H9 (cell line): ENCODE measurements around the gene LRTM2. TPM values are rescaled to one million over a fixed set of nuclear protein-coding genes. Genes with fewer than 3 reads are reported as not detected.

Source experiments
- DNase-seq: peaks from one replicate; pipeline ENCODE4 v3.0.0-alpha.2; 2017
- H2AFZ ChIP-seq: one replicate; pipeline ENCODE4 v1.6.1; 2013; ENCODE audit warnings: mild to moderate bottlenecking, low read length, control low read depth, moderate library complexity
- H2AK5ac ChIP-seq: 2 replicates; pipeline ENCODE4 v1.6.1; 2013; ENCODE audit warnings: low read length, control low read depth, mixed read lengths; ENCODE audit not compliant: insufficient read length
- H2BK120ac ChIP-seq: one replicate; pipeline ENCODE4 v1.6.1; 2013; ENCODE audit warnings: low read depth, mild to moderate bottlenecking, low read length, control low read depth, inconsistent platforms; ENCODE audit not compliant: poor library complexity, severe bottlenecking
- H2BK12ac ChIP-seq: 2 replicates; pipeline ENCODE4 v1.6.1; 2013; ENCODE audit warnings: low read length, control low read depth, mixed read lengths, low read depth; ENCODE audit not compliant: insufficient read length
- H2BK15ac ChIP-seq: 2 replicates; pipeline ENCODE4 v1.6.1; 2013; ENCODE audit warnings: low read depth, low read length, control low read depth
- H2BK20ac ChIP-seq: one replicate; pipeline ENCODE4 v1.6.1; 2013; ENCODE audit warnings: low read depth, mild to moderate bottlenecking, low read length, control low read depth, inconsistent platforms; ENCODE audit not compliant: poor library complexity, severe bottlenecking
- H2BK5ac ChIP-seq: 2 replicates; pipeline ENCODE4 v1.6.1; 2013; ENCODE audit warnings: low read length, control low read depth, mixed read lengths; ENCODE audit not compliant: insufficient read length
- H3K14ac ChIP-seq: 2 replicates; pipeline ENCODE4 v1.6.1; 2013; ENCODE audit warnings: low read length, control low read depth; ENCODE audit not compliant: insufficient read depth
- H3K18ac ChIP-seq: 2 replicates; pipeline ENCODE4 v1.6.1; 2013; ENCODE audit warnings: low read depth, mild to moderate bottlenecking, mixed read lengths, low read length, control low read depth; ENCODE audit not compliant: insufficient read length
- H3K23ac ChIP-seq: 2 replicates; pipeline ENCODE4 v1.6.1; 2013; ENCODE audit warnings: low read length, control low read depth, mixed read lengths, low read depth; ENCODE audit not compliant: insufficient read length
- H3K23me2 ChIP-seq: 2 replicates; pipeline ENCODE4 v1.6.1; 2013; ENCODE audit warnings: low read depth, mild to moderate bottlenecking, mixed read lengths, low read length, control low read depth; ENCODE audit not compliant: insufficient read length, poor library complexity, severe bottlenecking
- H3K27ac ChIP-seq: 2 replicates; pipeline ENCODE4 v1.5.1; 2013; ENCODE audit warnings: low read length, control low read depth, mixed read lengths, low read depth; ENCODE audit not compliant: insufficient read length
- H3K27me3 ChIP-seq: 2 replicates; pipeline ENCODE4 v1.6.1; 2013; ENCODE audit warnings: low read length, control low read depth, inconsistent platforms; ENCODE audit not compliant: insufficient read depth
- H3K4ac ChIP-seq: 2 replicates; pipeline ENCODE4 v1.6.1; 2013; ENCODE audit warnings: low read depth, mild to moderate bottlenecking, control low read depth, inconsistent platforms, low read length, moderate library complexity
- H3K4me1 ChIP-seq: 2 replicates; pipeline ENCODE4 v1.6.1; 2013; ENCODE audit warnings: low read length, control low read depth, inconsistent platforms; ENCODE audit not compliant: insufficient read depth
- H3K4me2 ChIP-seq: 2 replicates; pipeline ENCODE4 v1.6.1; 2013; ENCODE audit warnings: low read length, control low read depth, mixed read lengths; ENCODE audit not compliant: insufficient read length, insufficient read depth
- H3K56ac ChIP-seq: 2 replicates; pipeline ENCODE4 v1.6.1; 2013; ENCODE audit warnings: low read depth, mild to moderate bottlenecking, mixed read lengths, low read length, control low read depth; ENCODE audit not compliant: insufficient read length
- H3K79me1 ChIP-seq: 2 replicates; pipeline ENCODE4 v1.6.1; 2013; ENCODE audit warnings: low read depth, mild to moderate bottlenecking, moderate library complexity, low read length, control low read depth, inconsistent platforms; ENCODE audit not compliant: insufficient read depth, poor library complexity, severe bottlenecking
- H3K79me2 ChIP-seq: 2 replicates; pipeline ENCODE4 v1.6.1; 2013; ENCODE audit warnings: low read length, control low read depth, inconsistent platforms; ENCODE audit not compliant: insufficient read depth
- H3K9ac ChIP-seq: 2 replicates; pipeline ENCODE4 v1.6.1; 2013; ENCODE audit warnings: low read length, control low read depth, mixed read lengths; ENCODE audit not compliant: insufficient read length; ENCODE audit errors: extremely low read depth
- H3K9me3 ChIP-seq: one replicate; pipeline ENCODE4 v1.6.1; 2013; ENCODE audit warnings: low read depth, low read length, inconsistent platforms; ENCODE audit not compliant: control insufficient read depth
- H3T11ph ChIP-seq: one replicate; pipeline ENCODE4 v1.6.1; 2013; ENCODE audit warnings: mild to moderate bottlenecking, low read length, control low read depth, inconsistent platforms
- H4K20me1 ChIP-seq: one replicate; pipeline ENCODE4 v1.6.1; 2013; ENCODE audit not compliant: control insufficient read depth, insufficient read length, insufficient read depth
- H4K5ac ChIP-seq: 2 replicates; pipeline ENCODE4 v1.6.1; 2013; ENCODE audit warnings: low read depth, mild to moderate bottlenecking, mixed read lengths, low read length, control low read depth; ENCODE audit not compliant: insufficient read length
- H4K8ac ChIP-seq: replicated peaks from 2 replicates; pipeline ENCODE4 v1.6.1; 2013; ENCODE audit warnings: low read length, control low read depth, mixed read lengths, low read depth; ENCODE audit not compliant: insufficient read length
- H4K91ac ChIP-seq: 2 replicates; pipeline ENCODE4 v1.6.1; 2013; ENCODE audit warnings: low read depth, mild to moderate bottlenecking, moderate library complexity, mixed read lengths, low read length, control low read depth; ENCODE audit not compliant: insufficient read length
- H3K27ac Mint-ChIP-seq, 3 experiments: 2 replicates in 2 of 3; 3 replicates in 1 of 3; pipeline ENCODE4 v1.8.0; 2020 to 2021; ENCODE audit warnings: mixed read lengths in 3 of 3, mild to moderate bottlenecking in 1 of 3, moderate library complexity in 1 of 3
- H3K27me3 Mint-ChIP-seq: 2 replicates; pipeline ENCODE4 v1.8.0; 2021; ENCODE audit warnings: low read depth, mild to moderate bottlenecking, moderate library complexity, mixed read lengths
- H3K36me3 Mint-ChIP-seq, 3 experiments: 2 replicates in 2 of 3; 3 replicates in 1 of 3; pipeline ENCODE4 v1.8.0; 2020 to 2021; ENCODE audit warnings: low read depth in 3 of 3, mixed read lengths in 3 of 3; ENCODE audit not compliant: insufficient read depth in 1 of 3
- H3K4me1 Mint-ChIP-seq, 2 experiments: 2 replicates each; pipeline ENCODE4 v1.8.0; 2020; ENCODE audit warnings: mixed read lengths in 2 of 2
- H3K4me3 Mint-ChIP-seq, 2 experiments: 2 replicates in 1 of 2; 3 replicates in 1 of 2; pipeline ENCODE4 v1.8.0; 2020 to 2021; ENCODE audit warnings: mild to moderate bottlenecking in 2 of 2, mixed read lengths in 2 of 2, moderate library complexity in 1 of 2
- H3K9me3 Mint-ChIP-seq, 2 experiments: 2 replicates in 1 of 2; 3 replicates in 1 of 2; pipeline ENCODE4 v1.8.0; 2020; ENCODE audit warnings: mild to moderate bottlenecking in 2 of 2, mixed read lengths in 2 of 2, moderate library complexity in 1 of 2
- CTCF ChIP-seq: fragments of 200-600 bp; sonication (generic); conservative IDR thresholded peaks from 3 replicates; pipeline ENCODE4 v1.8.0; 2021; ENCODE audit warnings: antibody characterized with exemption, mild to moderate bottlenecking
- WGBS: extraction: QIAGEN DNeasy Blood & Tissue Kit; methylation state at CpG from one replicate; pipeline ENCODE4 v1.1.7; 2013; ENCODE audit warnings: missing lambda C conversion rate, low lambda C conversion rate, mixed read lengths; ENCODE audit not compliant: insufficient read length; ENCODE audit errors: extremely low coverage; 5-methylcytosine and 5-hydroxymethylcytosine counted together
- total RNA-seq: library from RNA; stranded (reverse); gene quantifications from 2 replicates; pipeline ENCODE4 v1.2.1, GENCODE V29; 2021

The LRTM2 gene
- total RNA-seq, 1 experiment from 2014 or later: not detected

DNA sequence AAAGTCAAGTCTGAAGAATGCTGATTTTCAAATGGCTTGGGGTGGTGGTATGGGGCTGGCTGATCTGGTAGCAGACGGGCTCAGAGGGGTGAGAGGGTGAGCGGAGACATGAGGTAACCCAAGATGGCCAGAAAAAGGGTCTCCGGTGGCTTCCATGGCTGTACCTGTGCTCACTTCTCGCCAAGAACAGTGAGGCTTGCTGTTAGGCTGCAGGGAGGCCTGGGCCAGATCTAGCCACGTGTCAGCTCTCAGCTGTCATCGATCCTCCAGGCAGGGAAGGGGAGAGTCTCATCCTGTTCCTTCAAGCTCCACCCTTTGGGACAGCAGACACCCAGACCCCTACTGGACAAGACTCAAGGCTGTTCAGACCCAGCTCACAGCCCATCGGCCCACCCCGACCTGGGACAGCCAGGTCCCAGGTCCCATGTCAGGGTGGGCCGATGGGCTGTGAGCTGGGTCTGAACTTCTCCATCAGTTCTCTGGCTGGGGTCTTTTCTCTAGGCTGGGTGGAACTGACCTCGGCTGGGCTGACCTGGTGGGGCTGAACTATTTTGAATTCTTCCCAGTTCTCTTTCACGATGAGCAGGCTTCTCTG is 9.0 kb downstream of the LRTM2 start:
- Histone ChIP-seq H3K4ac (no peak overlapping the region), H2BK12ac (no peak overlapping the region), H3K79me1 (no peaks in the 10 kb centered on the region), H4K91ac (no peak overlapping the region), H2BK15ac (no peak overlapping the region), H4K20me1 (no peaks in the 10 kb centered on the region), H3K56ac (no peak overlapping the region), H3K4me2 (no peak overlapping the region), H2BK5ac (no peak overlapping the region), H2BK120ac (no peak overlapping the region), H4K8ac (no peak overlapping the region), H3K9me3 (no peaks in the 10 kb centered on the region), H3K79me2 (no peaks in the 10 kb centered on the region), H3K23me2 (no peaks in the 10 kb centered on the region), H3K18ac (no peak overlapping the region), H3K9ac (no peak overlapping the region), H3K27ac (no peak overlapping the region), H3K23ac (no peak overlapping the region), H2AK5ac (no peak overlapping the region), H3K14ac (no peak overlapping the region), H3T11ph (no peak overlapping the region), H2BK20ac (no peak overlapping the region), H4K5ac (no peak overlapping the region), H3K4me1 (no peaks in the 10 kb centered on the region), H2AFZ (no peak overlapping the region), H3K27me3 (no peaks in the 10 kb centered on the region)
- no peak for DNase-seq
- peak overlapping the region in 1 of 3 experiments; percentile 79; a peak in 2 of 7 replicates for H3K27ac Mint-ChIP-seq
- no peak overlapping the region for H3K4me3 Mint-ChIP-seq
- H3K27me3 Mint-ChIP-seq: peaks cover 40% of the 10 kb centered on the region
- no CpG with 5 or more reads among the region's 11 CpGs for WGBS
- H3K9me3 Mint-ChIP-seq: no peaks in the 10 kb centered on the region
- no peaks in the 10 kb centered on the region for H3K36me3 Mint-ChIP-seq
- TF ChIP-seq CTCF: no peak
- H3K4me1 Mint-ChIP-seq: peaks cover 7 to 38% of the 10 kb centered on the region in 2 experiments
